HG03558 (cell line): ENCODE measurements around the gene MSMP.

Experiments
- ATAC-seq: cut with Tn5 transposase; IDR thresholded peaks from one replicate; pipeline ENCODE4 v1.9.1; 2021; ENCODE audit warnings: moderate number of reproducible peaks; ENCODE audit not compliant: unreplicated experiment; ENCODE audit errors: extremely low read depth

Gene MSMP

DNA sequence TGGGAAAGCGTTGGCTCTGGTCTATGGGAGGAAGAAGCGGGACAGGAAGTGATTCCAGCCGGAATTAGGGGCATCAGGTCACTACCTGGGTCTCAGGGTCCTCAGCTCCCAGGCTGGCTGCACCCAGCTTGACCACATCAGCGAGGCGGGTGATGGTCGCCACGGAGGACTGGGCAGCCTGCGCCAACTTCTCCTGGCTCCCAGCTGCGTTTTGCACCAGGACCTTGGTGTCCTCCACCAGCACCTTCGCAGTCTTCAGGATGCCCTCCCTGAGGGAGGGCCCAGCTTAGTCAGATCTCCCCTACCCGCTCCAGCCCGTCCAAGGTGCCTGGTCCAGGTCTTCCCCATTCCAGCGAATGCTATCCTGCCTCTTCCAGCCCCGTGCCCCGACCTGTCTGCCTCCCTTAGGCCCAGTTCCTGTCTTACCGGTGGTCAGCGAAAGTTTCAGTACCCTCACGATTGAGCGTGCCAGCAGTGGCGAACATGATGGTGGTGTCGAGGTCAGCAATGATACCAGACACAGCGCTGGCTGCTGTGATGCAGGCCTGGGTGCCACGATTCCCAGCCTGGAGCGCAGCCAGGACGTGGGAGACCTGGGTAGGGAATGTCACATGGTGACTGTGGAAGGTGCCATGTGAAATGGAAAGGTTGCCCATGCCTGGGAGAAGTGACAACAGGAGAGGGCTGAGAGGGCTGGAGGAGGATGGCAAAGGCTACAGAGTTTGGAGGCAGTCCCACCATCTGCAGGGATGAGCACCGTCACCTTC, 50.0 kb downstream of the MSMP start:
- no peak for ATAC-seq
